ENCODE data around the gene NCAM1.
A peak's percentile ranks its signal among the peaks of the same experiment; 100 is the strongest.
"Not testable (repeated sequence)": the region's sequence is repeated elsewhere in the genome, so short reads cannot be mapped to it uniquely, and the experiment has no call there.

NCAM1 gene

GRCh38 chr11:113277907-113278306 is 316.7 kb downstream of the NCAM1 start:
- DNase-seq (ENCODE audit: low spot score): no peak

DNA sequence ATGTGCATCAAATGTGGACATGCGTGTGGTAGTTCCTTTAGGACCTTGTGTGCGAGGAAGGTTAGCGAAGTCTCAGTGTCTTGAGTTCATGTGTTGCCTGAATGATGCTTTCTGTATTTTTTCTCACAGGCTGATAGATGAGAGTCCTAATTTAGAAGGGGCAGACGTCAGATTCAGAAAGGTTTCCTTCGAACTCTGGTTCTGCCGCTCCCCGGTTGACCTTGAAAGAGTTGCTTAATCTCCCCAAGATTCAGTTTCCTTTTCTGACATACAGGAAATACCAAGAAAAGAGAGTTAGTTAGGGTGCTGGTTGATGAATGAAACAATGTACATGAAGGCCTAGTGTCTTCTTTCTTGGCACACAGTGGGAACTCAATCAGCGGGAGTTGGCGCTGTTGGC is 317.3 kb downstream of the NCAM1 start:
- DNase-seq (ENCODE audit: low spot score): no peak

- DNase-seq (ENCODE audit: low spot score): no peak
Measured at GRCh38 chr11:113278925-113279324, 317.7 kb downstream of the NCAM1 start.

GRCh38 chr11:113279591-113279990 is 318.4 kb downstream of the NCAM1 start:
- no peak for DNase-seq (ENCODE audit: low spot score)

DNA sequence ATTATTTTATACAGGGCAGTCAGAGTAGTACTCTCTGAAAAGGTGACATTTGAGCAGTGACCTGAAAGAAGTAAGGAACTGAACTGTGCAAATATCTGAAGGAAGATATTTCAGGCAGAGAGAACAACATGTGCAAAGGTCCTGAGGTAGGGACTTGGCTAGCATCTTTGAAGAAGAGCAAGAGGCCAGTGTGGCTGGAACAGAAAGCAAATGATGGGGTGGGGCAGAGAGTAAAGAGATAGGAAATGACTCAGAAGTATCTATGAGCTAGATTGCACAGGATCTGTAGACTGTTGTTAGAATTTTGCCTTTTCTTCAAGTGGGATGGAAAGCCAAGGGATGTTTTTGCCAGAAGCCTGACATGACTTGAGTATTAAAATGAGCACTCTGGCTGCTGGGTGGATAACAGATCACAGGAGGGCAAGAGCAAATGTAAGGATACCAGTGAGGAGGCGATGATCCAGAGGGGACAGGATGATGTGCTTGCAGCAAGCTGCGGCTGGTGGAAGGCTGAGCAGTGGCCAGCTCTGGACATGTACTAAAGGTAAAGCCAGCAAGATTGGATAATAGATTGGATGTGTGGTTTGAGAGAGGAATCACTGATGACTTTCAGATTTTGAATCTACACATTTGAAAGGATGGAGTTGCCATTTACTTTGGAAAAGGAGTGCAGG is 320.0 kb downstream of the NCAM1 start:
- no peak for DNase-seq (ENCODE audit: low spot score)

GRCh38 chr11:113282898-113283437 is 321.7 kb downstream of the NCAM1 start:
- DNase-seq (ENCODE audit: low spot score): no peak

GRCh38 chr11:113283881-113284280 is 322.7 kb downstream of the NCAM1 start:
- DNase-seq (ENCODE audit: low spot score): no peak

DNA sequence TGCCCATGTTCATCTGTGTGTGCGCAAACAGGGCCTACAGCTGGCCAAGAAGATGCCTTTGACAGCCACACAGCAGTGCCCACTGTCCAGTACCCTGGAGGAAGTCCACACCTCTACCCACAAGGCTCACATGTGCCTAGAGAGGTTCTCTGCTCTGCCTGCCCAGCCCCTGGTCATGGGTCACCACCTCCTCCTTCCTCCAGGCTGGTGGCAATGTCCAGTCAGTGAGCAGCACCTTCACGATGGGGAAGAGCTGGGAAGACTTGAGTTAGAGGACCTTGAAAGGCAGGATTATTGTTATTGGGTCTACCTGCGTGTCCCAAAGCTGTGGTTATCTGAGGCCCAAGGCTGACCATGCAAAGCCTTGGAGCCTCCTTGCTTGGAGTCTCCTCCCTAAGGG is 324.8 kb downstream of the NCAM1 start:
- no peak for DNase-seq (ENCODE audit: low spot score)

GRCh38 chr11:113286509-113287497 is 325.6 kb downstream of the NCAM1 start:
- no peak for DNase-seq (ENCODE audit: low spot score)

- DNase-seq (ENCODE audit: low spot score): no peak
Measured at GRCh38 chr11:113287801-113288200, 326.6 kb downstream of the NCAM1 start.

GRCh38 chr11:113288286-113288863 is 327.2 kb downstream of the NCAM1 start:
- no peak for DNase-seq (ENCODE audit: low spot score)

DNA sequence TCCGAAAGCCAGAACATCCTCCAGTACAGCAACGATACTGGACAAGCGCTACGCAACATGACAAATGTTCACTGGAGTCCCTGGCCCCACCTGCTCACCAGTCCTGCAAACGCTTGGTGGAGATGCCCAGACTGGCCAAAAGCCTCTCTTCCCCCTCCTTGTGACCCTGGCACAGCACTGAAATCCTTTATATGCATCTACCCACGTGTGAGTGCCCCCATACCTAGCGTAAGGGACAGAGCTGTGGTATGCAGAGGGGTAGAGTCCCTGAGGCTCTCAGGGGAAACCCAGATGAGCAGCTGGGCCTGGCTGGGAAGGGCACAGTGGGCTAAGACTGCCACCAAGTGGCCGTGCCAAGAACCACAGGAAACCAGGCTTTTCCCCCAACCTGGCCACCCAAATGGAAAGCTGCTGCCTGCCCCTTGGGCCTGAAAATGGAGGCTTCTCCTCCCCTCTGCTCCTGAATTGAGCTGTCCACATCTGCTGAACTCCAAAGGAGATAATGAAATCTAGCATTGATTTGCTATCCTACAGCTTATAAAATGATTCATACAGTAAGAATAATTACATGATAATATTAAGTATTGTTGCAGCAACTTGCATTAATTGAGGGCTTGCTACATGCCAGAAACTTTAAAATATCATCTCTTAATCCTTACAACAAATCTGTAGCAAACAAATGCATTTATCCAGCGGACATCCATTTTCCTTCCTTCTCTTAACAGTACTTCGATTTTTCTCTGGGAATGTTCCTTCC is 328.4 kb downstream of the NCAM1 start:
- peak; percentile 70 for DNase-seq (ENCODE audit: low spot score)

- no peak for DNase-seq (ENCODE audit: low spot score)
Measured at GRCh38 chr11:113293936-113294335, 332.7 kb downstream of the NCAM1 start.

GRCh38 chr11:113295993-113296392 is 334.8 kb downstream of the NCAM1 start:
- DNase-seq (ENCODE audit: low spot score): no peak

DNA sequence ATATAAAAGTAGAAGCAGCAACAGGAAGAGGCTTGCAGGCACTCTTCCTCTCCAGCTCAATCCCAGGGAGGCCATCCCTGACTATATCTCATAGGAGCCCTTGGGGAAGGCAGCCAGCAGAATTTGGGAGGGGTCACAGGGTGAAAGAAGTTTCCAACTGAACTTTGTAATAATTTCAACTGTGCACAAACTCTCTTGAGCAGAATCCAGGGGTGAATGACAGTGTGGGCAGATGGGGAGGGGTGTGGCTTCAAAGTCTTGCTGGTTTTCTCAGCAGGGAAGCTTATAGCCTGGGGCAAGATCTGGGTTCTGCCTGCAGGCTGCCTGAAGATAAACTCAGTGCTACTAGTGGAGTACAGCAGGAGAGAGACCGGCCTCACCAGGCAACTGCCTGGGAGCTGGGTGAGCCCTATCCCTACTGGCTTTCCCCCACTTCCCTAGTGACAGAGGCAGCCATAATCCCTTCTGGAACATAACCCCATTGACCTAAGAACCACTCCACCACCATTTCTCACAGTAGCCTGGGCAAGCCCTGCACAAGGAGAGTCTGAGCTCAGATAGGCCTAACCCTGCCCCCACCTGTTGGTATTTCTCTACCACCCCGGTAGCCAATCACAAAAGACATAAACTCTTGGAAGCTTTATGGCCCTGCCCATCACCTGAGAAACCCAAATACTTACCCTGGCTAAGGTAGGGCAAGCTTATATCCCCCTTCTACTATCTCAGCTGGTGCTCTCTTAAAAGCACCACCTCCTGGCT is 335.4 kb downstream of the NCAM1 start:
- DNase-seq (ENCODE audit: low spot score): no peak

- not testable (repeated sequence) for DNase-seq (ENCODE audit: low spot score)
Measured at GRCh38 chr11:113298496-113298895, 337.3 kb downstream of the NCAM1 start.

DNA sequence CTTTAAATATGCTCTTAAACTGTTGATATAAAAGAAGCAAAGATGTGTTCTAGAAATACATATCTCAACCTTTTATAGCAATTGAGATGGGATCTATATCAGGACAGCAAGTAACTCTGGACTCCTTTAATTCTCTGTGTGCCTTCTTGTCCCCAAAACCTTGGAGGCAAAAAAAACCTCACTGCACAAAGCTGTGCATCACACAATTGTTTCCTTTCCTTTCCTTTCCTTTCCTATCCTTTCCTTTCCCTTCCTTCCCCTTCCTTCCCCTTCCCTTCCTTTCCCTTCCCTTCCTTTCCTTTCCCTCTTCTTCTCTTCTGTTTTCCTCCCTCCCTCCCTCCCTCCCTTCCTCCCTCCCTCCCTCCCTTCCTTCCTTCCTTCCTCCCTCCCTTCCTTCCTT is 343.7 kb downstream of the NCAM1 start:
- DNase-seq (ENCODE audit: low spot score): no peak

- peak; percentile 55 for DNase-seq (ENCODE audit: low spot score)
Measured at GRCh38 chr11:113305440-113306336, 344.5 kb downstream of the NCAM1 start.

GRCh38 chr11:113308601-113309000 is 347.4 kb downstream of the NCAM1 start:
- DNase-seq (ENCODE audit: low spot score): no peak

- DNase-seq (ENCODE audit: low spot score): no peak
Measured at GRCh38 chr11:113311536-113311935, 350.3 kb downstream of the NCAM1 start.
